Measurements from ENCODE around the gene ATL2.
A peak's percentile ranks its signal among the peaks of the same experiment; 100 is the strongest.

Gene ATL2

GRCh38 chr2:38277245-38278116 is 99.6 kb downstream of the ATL2 start:
- ChIA-PET POLR2A (no interaction called here), CTCF (interaction anchor here (0.9 to 7.4 kb wide), 6 partner anchors 284 to 366 kb away, joined by 3 to 100 read pairs (median 8); no protein-coding TSS in a partner anchor)
- DNase-seq (ENCODE audit: low read depth, low spot score) = no peak
- no peak overlapping the region for H3K4me3 ChIP-seq (ENCODE audit: low read depth, low read length)
- TF ChIP-seq CTCF (IDR thresholded peaks at IDR 0.05; ENCODE audit: insufficient read depth, low read length, missing control alignments) = no peak

GRCh38 chr2:38274286-38275276 is 102.5 kb downstream of the ATL2 start:
- no peak overlapping the region for H3K4me3 ChIP-seq (ENCODE audit: low read depth, low read length)
- ChIA-PET CTCF (interaction anchor here (0.7 to 7.4 kb wide), 37 partner anchors 9 to 883 kb away, joined by 3 to 100 read pairs (median 6); partner anchors contain the start of gene CYP1B1), POLR2A (interaction anchor here (0.7 to 1.4 kb wide), 3 partner anchors 198 to 826 kb away, joined by 3 to 6 read pairs (median 4); partner anchors contain the start of gene CYP1B1)
- TF ChIP-seq CTCF (IDR thresholded peaks at IDR 0.05; ENCODE audit: insufficient read depth, low read length, missing control alignments) = peak; percentile 40
- peak; percentile 37 for DNase-seq (ENCODE audit: low read depth, low spot score)

GRCh38 chr2:38271697-38272096 is 105.4 kb downstream of the ATL2 start:
- no peak for TF ChIP-seq CTCF (IDR thresholded peaks at IDR 0.05; ENCODE audit: insufficient read depth, low read length, missing control alignments)
- no peak for DNase-seq (ENCODE audit: low read depth, low spot score)
- CTCF ChIA-PET = interaction anchor here (0.9 to 7.4 kb wide), 8 partner anchors 8 to 876 kb away, joined by 3 to 100 read pairs (median 4); partner anchors contain the start of gene CYP1B1
- POLR2A ChIA-PET = no interaction called here
- no peak overlapping the region for H3K4me3 ChIP-seq (ENCODE audit: low read depth, low read length)

GRCh38 chr2:38269421-38269820 is 107.7 kb downstream of the ATL2 start:
- ChIA-PET CTCF (interaction anchor here (0.9 to 1.7 kb wide), 6 partner anchors 148 to 873 kb away, joined by 3 to 6 read pairs (median 4); no protein-coding TSS in a partner anchor), POLR2A (no interaction called here)
- H3K4me3 ChIP-seq (ENCODE audit: low read depth, low read length) = no peak overlapping the region
- no peak for DNase-seq (ENCODE audit: low read depth, low spot score)
- no peak for TF ChIP-seq CTCF (IDR thresholded peaks at IDR 0.05; ENCODE audit: insufficient read depth, low read length, missing control alignments)

- peak; percentile 28 for DNase-seq (ENCODE audit: low read depth, low spot score)
- TF ChIP-seq CTCF (IDR thresholded peaks at IDR 0.05; ENCODE audit: insufficient read depth, low read length, missing control alignments) = no peak
- POLR2A ChIA-PET = no interaction called here
- CTCF ChIA-PET = interaction anchor here (0.9 to 1.7 kb wide), 5 partner anchors 148 to 872 kb away, joined by 3 to 6 read pairs (median 5); no protein-coding TSS in a partner anchor
- no peak overlapping the region for H3K4me3 ChIP-seq (ENCODE audit: low read depth, low read length)
Measured at GRCh38 chr2:38268691-38269327, 108.3 kb downstream of the ATL2 start.
